Ovary (tissue), 3 donors: ENCODE results near the gene DSPP.
A peak's percentile ranks its signal among the peaks of the same experiment; 100 is the strongest.

Source experiments
- EP300 ChIP-seq: sonication (generic); formaldehyde crosslinking; IDR thresholded peaks from one replicate; pipeline ENCODE4 v1.6.1; 2017; ENCODE audit warnings: antibody characterized with exemption
- TF ChIP-seq, protein P1 (sequence below), 3 donors: fragments of 450-650 bp in 2 of 3; fragments of 200-600 bp in 1 of 3; IDR thresholded peaks; one replicate each; pipeline versions ENCODE4 v1.5.1 to v1.8.0; 2016 to 2022; ENCODE audit warnings: antibody characterized with exemption in 3 of 3, mild to moderate bottlenecking in 1 of 3
- donor health status: DM: no; HTN: no; CAD: no.

- peak; percentile 58 for TF ChIP-seq EP300
- TF ChIP-seq, protein P1, sequence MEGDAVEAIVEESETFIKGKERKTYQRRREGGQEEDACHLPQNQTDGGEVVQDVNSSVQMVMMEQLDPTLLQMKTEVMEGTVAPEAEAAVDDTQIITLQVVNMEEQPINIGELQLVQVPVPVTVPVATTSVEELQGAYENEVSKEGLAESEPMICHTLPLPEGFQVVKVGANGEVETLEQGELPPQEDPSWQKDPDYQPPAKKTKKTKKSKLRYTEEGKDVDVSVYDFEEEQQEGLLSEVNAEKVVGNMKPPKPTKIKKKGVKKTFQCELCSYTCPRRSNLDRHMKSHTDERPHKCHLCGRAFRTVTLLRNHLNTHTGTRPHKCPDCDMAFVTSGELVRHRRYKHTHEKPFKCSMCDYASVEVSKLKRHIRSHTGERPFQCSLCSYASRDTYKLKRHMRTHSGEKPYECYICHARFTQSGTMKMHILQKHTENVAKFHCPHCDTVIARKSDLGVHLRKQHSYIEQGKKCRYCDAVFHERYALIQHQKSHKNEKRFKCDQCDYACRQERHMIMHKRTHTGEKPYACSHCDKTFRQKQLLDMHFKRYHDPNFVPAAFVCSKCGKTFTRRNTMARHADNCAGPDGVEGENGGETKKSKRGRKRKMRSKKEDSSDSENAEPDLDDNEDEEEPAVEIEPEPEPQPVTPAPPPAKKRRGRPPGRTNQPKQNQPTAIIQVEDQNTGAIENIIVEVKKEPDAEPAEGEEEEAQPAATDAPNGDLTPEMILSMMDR (IDR thresholded peaks at IDR 0.05), result no peak
Observed at GRCh38 chr4:87620491-87620890, 12.2 kb downstream of the DSPP start.
